OCI-LY1 (cell line): ENCODE measurements around the gene NABP1.

Source experiments
- H2AFZ ChIP-seq: fragments of 200-600 bp; sonication (generic), shearing (Covaris generic); 2 replicates; pipeline ENCODE4 v1.6.0; 2014; ENCODE audit warnings: antibody characterized with exemption, mild to moderate bottlenecking, low read length
- H3F3A ChIP-seq: fragments of 200-600 bp; sonication (generic), shearing (Covaris generic); 2 replicates; pipeline ENCODE4 v1.6.0; 2014; ENCODE audit warnings: mild to moderate bottlenecking, antibody characterized with exemption, low read length, moderate library complexity; ENCODE audit not compliant: insufficient read depth
- H3K27ac ChIP-seq: fragments of 200-600 bp; sonication (generic); 2 replicates; pipeline ENCODE4 v1.5.1; 2014; ENCODE audit warnings: low read length, mixed run types, mild to moderate bottlenecking, low read depth; ENCODE audit not compliant: poor library complexity, severe bottlenecking
- H3K27me3 ChIP-seq: fragments of 200-600 bp; sonication (generic); 2 replicates; pipeline ENCODE4 v1.6.0; 2014; ENCODE audit warnings: antibody characterized with exemption, mild to moderate bottlenecking, low read length, moderate library complexity; ENCODE audit not compliant: insufficient read depth
- H3K36me3 ChIP-seq: fragments of 200-600 bp; sonication (generic); 2 replicates; pipeline ENCODE4 v1.6.1; 2014; ENCODE audit warnings: mild to moderate bottlenecking, antibody characterized with exemption, low read length, moderate library complexity, mixed read lengths; ENCODE audit not compliant: insufficient read depth
- H3K4me1 ChIP-seq: fragments of 200-600 bp; sonication (generic); 2 replicates; pipeline ENCODE4 v1.5.1; 2014; ENCODE audit warnings: mild to moderate bottlenecking, low read length, moderate library complexity; ENCODE audit not compliant: insufficient read depth, severe bottlenecking
- H3K4me2 ChIP-seq: fragments of 200-600 bp; sonication (generic), shearing (Covaris generic); 2 replicates; pipeline ENCODE4 v1.6.1; 2014; ENCODE audit warnings: low read length
- H3K4me3 ChIP-seq: fragments of 200-600 bp; sonication (generic); 2 replicates; pipeline ENCODE4 v1.5.1; 2014; ENCODE audit warnings: low read length, low read depth, mild to moderate bottlenecking, mixed read lengths; ENCODE audit not compliant: poor library complexity, severe bottlenecking
- H3K79me2 ChIP-seq: fragments of 200-600 bp; shearing (Covaris generic); 2 replicates; pipeline ENCODE4 v1.6.1; 2016; ENCODE audit warnings: mixed run types, low read length, mixed read lengths; ENCODE audit not compliant: insufficient read depth
- H3K9ac ChIP-seq: fragments of 200-600 bp; sonication (generic), shearing (Covaris generic); 2 replicates; pipeline ENCODE4 v1.6.1; 2014; ENCODE audit warnings: mild to moderate bottlenecking, low read length, mixed read lengths
- H3K9me2 ChIP-seq: fragments of 200-600 bp; sonication (generic), shearing (Covaris generic); 2 replicates; pipeline ENCODE4 v1.6.1; 2014; ENCODE audit warnings: low read depth, mild to moderate bottlenecking, low read length, mixed read lengths
- H3K9me3 ChIP-seq: fragments of 200-600 bp; shearing (Covaris generic); 2 replicates; pipeline ENCODE4 v1.6.1; 2014; ENCODE audit warnings: low read length, mixed read lengths
- H4K20me1 ChIP-seq: fragments of 200-600 bp; sonication (generic), shearing (Covaris generic); 2 replicates; pipeline ENCODE4 v1.6.0; 2016; ENCODE audit warnings: mild to moderate bottlenecking, low read length; ENCODE audit not compliant: insufficient read depth
- EZH2 ChIP-seq: fragments of 200-600 bp; sonication (generic), shearing (Covaris generic); IDR thresholded peaks from 2 replicates; pipeline ENCODE4 v1.8.0; 2017; ENCODE audit warnings: borderline replicate concordance, mixed run types, mild to moderate bottlenecking, antibody characterized with exemption, low read length, moderate library complexity, mixed read lengths
- TF ChIP-seq, protein P1 (sequence below): fragments of 200-600 bp; sonication (generic), shearing (Covaris generic); IDR thresholded peaks from 2 replicates; pipeline ENCODE4 v1.5.1; 2017; ENCODE audit warnings: mild to moderate bottlenecking, antibody characterized with exemption, low read length, moderate library complexity, mixed read lengths

NABP1 gene

DNA sequence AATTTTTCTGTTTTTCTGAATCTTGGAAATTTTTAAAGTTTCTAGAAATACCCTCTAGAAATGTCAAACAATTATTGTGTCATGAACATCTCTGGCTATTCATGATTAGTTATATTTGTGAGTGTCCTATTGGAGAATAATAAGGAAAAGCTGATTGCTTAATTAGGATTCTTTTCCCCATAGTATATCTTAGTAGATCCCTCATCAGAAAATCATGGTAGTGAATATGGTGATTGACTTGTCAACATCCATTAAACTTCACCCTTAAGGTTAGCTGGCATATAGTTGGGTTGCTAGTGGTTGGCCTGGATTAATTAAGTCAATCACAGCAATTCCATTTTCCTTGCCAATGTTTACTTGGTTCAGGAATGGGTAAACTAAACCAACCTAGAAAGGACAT lies 18.7 kb upstream of the NABP1 start:
- TF ChIP-seq EZH2: no peak
- TF ChIP-seq, protein P1, sequence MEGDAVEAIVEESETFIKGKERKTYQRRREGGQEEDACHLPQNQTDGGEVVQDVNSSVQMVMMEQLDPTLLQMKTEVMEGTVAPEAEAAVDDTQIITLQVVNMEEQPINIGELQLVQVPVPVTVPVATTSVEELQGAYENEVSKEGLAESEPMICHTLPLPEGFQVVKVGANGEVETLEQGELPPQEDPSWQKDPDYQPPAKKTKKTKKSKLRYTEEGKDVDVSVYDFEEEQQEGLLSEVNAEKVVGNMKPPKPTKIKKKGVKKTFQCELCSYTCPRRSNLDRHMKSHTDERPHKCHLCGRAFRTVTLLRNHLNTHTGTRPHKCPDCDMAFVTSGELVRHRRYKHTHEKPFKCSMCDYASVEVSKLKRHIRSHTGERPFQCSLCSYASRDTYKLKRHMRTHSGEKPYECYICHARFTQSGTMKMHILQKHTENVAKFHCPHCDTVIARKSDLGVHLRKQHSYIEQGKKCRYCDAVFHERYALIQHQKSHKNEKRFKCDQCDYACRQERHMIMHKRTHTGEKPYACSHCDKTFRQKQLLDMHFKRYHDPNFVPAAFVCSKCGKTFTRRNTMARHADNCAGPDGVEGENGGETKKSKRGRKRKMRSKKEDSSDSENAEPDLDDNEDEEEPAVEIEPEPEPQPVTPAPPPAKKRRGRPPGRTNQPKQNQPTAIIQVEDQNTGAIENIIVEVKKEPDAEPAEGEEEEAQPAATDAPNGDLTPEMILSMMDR: no peak
- no peaks in the 10 kb centered on the region for H3F3A ChIP-seq
- H3K9me3 ChIP-seq: no peaks in the 10 kb centered on the region
- H3K4me3 ChIP-seq: no peak overlapping the region
- no peak overlapping the region for H3K9ac ChIP-seq
- H3K27me3 ChIP-seq: no peaks in the 10 kb centered on the region
- H4K20me1 ChIP-seq: no peaks in the 10 kb centered on the region
- H3K4me2 ChIP-seq: no peak overlapping the region
- no peak overlapping the region for H2AFZ ChIP-seq
- H3K9me2 ChIP-seq: no peaks in the 10 kb centered on the region
- no peaks in the 10 kb centered on the region for H3K79me2 ChIP-seq
- H3K4me1 ChIP-seq: no peaks in the 10 kb centered on the region
- H3K36me3 ChIP-seq: no peaks in the 10 kb centered on the region
- no peak overlapping the region for H3K27ac ChIP-seq

DNA sequence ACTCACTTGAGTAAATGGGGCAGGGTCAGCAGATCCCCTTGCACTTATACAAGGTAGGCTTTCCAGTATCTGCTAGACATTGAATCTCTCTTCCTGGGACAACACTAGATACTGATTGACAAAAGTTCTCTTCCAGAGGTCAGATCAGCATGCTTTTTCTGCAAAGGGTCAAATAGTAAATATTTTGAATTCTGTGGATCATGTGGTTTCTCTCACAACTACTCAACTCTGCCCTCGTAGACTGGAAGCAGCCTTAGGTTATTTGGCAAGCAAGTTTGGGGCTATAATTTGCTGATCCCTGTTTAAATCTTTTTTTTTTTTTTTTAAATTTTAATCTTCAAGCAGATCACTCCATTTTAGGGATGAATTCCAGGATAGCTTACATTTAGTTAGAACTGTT lies 17.4 kb upstream of the NABP1 start:
- Histone ChIP-seq H3K4me3 (no peak overlapping the region), H3K9ac (no peak overlapping the region), H3K27me3 (no peaks in the 10 kb centered on the region), H3K79me2 (no peaks in the 10 kb centered on the region), H3K9me3 (no peaks in the 10 kb centered on the region), H3K9me2 (no peaks in the 10 kb centered on the region), H4K20me1 (no peaks in the 10 kb centered on the region), H3K4me1 (no peaks in the 10 kb centered on the region), H3F3A (no peaks in the 10 kb centered on the region), H3K4me2 (no peak overlapping the region), H3K36me3 (no peaks in the 10 kb centered on the region), H2AFZ (no peak overlapping the region), H3K27ac (no peak overlapping the region)
- TF ChIP-seq, protein P1: no peak
- no peak for TF ChIP-seq EZH2

DNA sequence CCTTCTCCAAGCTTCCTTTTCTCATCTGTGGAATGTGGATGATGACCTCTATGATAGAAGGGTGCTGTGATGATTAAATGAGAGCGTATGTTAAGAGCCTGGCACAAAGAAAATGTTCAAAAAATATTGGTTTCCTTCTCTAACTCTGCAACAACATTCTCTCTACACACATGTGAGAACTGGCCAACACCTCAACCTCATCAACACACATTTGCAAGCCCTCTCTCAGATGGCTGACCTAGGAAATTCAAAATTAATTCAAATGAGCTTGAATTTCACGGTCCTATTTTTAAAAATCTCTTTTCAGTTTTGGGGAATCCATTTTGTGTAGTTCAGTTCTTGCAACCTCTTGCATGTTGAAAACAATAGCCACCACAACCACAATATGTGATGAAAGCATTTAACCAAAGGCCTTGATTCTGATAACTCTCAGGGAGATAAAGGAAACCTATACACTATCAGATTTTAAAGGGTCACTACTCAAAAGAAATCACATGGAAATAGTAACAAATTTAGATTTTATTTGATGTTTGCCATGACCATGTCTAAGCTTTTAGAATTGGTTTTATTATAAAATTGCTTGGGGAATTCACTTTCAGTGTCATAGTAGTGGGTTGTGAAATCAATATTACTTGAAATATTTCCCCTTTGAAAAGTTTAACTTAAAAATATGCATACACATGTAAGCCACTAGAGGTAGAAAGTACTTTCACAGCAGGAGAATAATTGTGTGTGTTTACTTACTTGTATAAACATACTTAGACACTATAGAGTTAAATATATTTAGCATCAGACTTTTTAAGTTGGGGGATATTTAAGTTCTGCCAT lies 16.6 kb upstream of the NABP1 start:
- H3K4me1 ChIP-seq: no peaks in the 10 kb centered on the region
- no peak overlapping the region for H2AFZ ChIP-seq
- no peaks in the 10 kb centered on the region for H3K27me3 ChIP-seq
- no peak overlapping the region for H3K27ac ChIP-seq
- H3K9me2 ChIP-seq: no peaks in the 10 kb centered on the region
- H4K20me1 ChIP-seq: no peaks in the 10 kb centered on the region
- H3K4me3 ChIP-seq: no peak overlapping the region
- H3F3A ChIP-seq: no peaks in the 10 kb centered on the region
- H3K4me2 ChIP-seq: no peak overlapping the region
- no peaks in the 10 kb centered on the region for H3K79me2 ChIP-seq
- no peak for TF ChIP-seq EZH2
- TF ChIP-seq, protein P1: no peak
- H3K9me3 ChIP-seq: no peaks in the 10 kb centered on the region
- H3K36me3 ChIP-seq: no peaks in the 10 kb centered on the region
- no peak overlapping the region for H3K9ac ChIP-seq
